NK-92 treated with Interleukin-12 subunit alpha and Interleukin-12 subunit beta, amount 100 ng/mL, for 24 hours (cell line): ENCODE measurements around the gene ARHGAP4.
A peak's percentile ranks its signal among the peaks of the same experiment; 100 is the strongest.

Source experiments
- DNase-seq: peaks from one replicate; lab custom pipeline; 2025; lab: John Stamatoyannopoulos, UW

ARHGAP4 gene

GRCh38 chrX:153963546-153963945 lies 37.5 kb upstream of the ARHGAP4 start:
- DNase-seq = no peak

GRCh38 chrX:153961292-153961691 lies 35.2 kb upstream of the ARHGAP4 start:
- DNase-seq = no peak

- DNase-seq = no peak
Measured at GRCh38 chrX:153960786-153961185, 34.7 kb upstream of the ARHGAP4 start.

- DNase-seq = no peak
Measured at GRCh38 chrX:153960077-153960476, 34.0 kb upstream of the ARHGAP4 start.

- no peak for DNase-seq
Measured at GRCh38 chrX:153959649-153960048, 33.6 kb upstream of the ARHGAP4 start.

- no peak for DNase-seq
Measured at GRCh38 chrX:153958605-153959004, 32.5 kb upstream of the ARHGAP4 start.

- DNase-seq = no peak
Measured at GRCh38 chrX:153957224-153957623, 31.2 kb upstream of the ARHGAP4 start.

- no peak for DNase-seq
Measured at GRCh38 chrX:153956044-153956907, 30.2 kb upstream of the ARHGAP4 start.

GRCh38 chrX:153955228-153955732 lies 29.2 kb upstream of the ARHGAP4 start:
- no peak for DNase-seq

- no peak for DNase-seq
Measured at GRCh38 chrX:153954558-153955227, 28.6 kb upstream of the ARHGAP4 start.

- DNase-seq = no peak
Measured at GRCh38 chrX:153953892-153954557, 28.0 kb upstream of the ARHGAP4 start.

GRCh38 chrX:153953342-153953830 lies 27.3 kb upstream of the ARHGAP4 start:
- no peak for DNase-seq

GRCh38 chrX:153952373-153953026 lies 26.4 kb upstream of the ARHGAP4 start:
- no peak for DNase-seq

GRCh38 chrX:153951683-153952372 lies 25.8 kb upstream of the ARHGAP4 start:
- DNase-seq = no peak

- DNase-seq = no peak
Measured at GRCh38 chrX:153950127-153950526, 24.1 kb upstream of the ARHGAP4 start.

- DNase-seq = no peak
Measured at GRCh38 chrX:153948847-153949805, 23.1 kb upstream of the ARHGAP4 start.

GRCh38 chrX:153948002-153948466 lies 22.0 kb upstream of the ARHGAP4 start:
- no peak for DNase-seq

GRCh38 chrX:153947009-153947769 lies 21.1 kb upstream of the ARHGAP4 start:
- DNase-seq = peak; percentile 21
